Sigmoid colon (tissue), 4 donors: ENCODE results near the gene GSTT2B.

ENCODE experiments used
- POLR2AphosphoS5 ChIP-seq, 4 donors: sonication (generic); formaldehyde crosslinking; IDR thresholded peaks; one replicate each; pipeline ENCODE4 v1.6.1; 2017; ENCODE audit warnings: antibody characterized with exemption in 4 of 4
- TF ChIP-seq, protein P1 (sequence below), 4 experiments: fragments of 450-650 bp in 3 of 4; fragments of 200-600 bp in 1 of 4; IDR thresholded peaks; one replicate each; pipeline ENCODE4 v1.5.1; 2016 to 2019; ENCODE audit warnings: antibody characterized with exemption in 4 of 4, mild to moderate bottlenecking in 3 of 4, moderate library complexity in 2 of 4

DNA sequence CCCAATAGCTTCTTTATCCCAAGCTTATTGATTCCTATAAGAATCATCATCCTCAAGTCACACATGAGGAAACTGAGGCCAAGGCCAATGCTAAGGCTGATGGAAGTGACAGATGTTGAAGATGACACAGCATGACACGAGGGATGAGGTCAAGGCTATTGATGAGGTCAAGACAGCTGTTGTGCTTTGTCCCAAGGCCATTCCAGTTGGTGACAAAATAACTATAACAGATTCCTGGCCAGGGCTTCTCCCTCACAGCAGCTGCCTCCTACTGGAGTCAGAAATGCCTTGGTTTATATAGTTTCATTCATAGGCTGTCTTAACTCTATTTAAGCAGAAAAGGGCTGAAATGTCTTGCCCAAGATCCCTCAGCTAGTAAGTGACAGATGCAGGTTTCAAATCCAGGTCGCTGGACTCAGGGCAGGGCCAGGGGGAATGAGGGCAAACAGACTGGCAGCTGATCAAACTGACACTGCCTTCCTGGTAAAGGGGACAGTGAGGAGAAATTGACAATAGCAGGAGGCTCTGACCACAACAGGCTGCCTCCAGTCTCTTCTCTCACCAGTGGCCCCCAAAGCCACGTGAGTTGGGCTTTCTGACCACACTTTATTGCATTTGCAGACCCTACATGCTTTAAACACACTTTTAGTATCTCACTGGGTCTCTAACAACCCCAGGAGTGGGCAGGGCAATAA is 50.4 kb downstream of the GSTT2B start:
- TF ChIP-seq POLR2AphosphoS5 (IDR thresholded peaks at IDR 0.05), result no peak
- TF ChIP-seq, protein P1, sequence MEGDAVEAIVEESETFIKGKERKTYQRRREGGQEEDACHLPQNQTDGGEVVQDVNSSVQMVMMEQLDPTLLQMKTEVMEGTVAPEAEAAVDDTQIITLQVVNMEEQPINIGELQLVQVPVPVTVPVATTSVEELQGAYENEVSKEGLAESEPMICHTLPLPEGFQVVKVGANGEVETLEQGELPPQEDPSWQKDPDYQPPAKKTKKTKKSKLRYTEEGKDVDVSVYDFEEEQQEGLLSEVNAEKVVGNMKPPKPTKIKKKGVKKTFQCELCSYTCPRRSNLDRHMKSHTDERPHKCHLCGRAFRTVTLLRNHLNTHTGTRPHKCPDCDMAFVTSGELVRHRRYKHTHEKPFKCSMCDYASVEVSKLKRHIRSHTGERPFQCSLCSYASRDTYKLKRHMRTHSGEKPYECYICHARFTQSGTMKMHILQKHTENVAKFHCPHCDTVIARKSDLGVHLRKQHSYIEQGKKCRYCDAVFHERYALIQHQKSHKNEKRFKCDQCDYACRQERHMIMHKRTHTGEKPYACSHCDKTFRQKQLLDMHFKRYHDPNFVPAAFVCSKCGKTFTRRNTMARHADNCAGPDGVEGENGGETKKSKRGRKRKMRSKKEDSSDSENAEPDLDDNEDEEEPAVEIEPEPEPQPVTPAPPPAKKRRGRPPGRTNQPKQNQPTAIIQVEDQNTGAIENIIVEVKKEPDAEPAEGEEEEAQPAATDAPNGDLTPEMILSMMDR (IDR thresholded peaks at IDR 0.05), result no peak
